BJ (cell line): ENCODE measurements around the gene NAA16. TPM values are rescaled to one million over a fixed set of nuclear protein-coding genes. Genes with fewer than 3 reads are reported as not detected.
"Not testable (repeated sequence)": the region's sequence is repeated elsewhere in the genome, so short reads cannot be mapped to it uniquely, and the experiment has no call there.

Experiments used
- CTCF ChIA-PET: fragments of 350-600 bp; formaldehyde crosslinking; extraction: SDS; loops from one replicate; lab custom pipeline; 2021; ENCODE audit warnings: antibody characterized with exemption, inconsistent platforms; lab: Yijun Ruan, JAX
- POLR2A ChIA-PET: fragments of 300-600 bp; sonication (Branson Sonifier 250); formaldehyde crosslinking; extraction: SDS; loops from one replicate; lab custom pipeline; 2021; ENCODE audit warnings: antibody characterized with exemption; lab: Charles Lee
- DNase-seq: peaks from one replicate; pipeline ENCODE4 v3.0.0-alpha.2; 2011; ENCODE audit warnings: low read depth
- H3K27me3 ChIP-seq: 2 replicates; pipeline ENCODE4 v1.6.0; 2011; ENCODE audit warnings: low read length; ENCODE audit not compliant: control insufficient read depth, insufficient read depth
- H3K36me3 ChIP-seq: 2 replicates; pipeline ENCODE4 v1.5.1; 2011; ENCODE audit warnings: low read length; ENCODE audit not compliant: control insufficient read depth, insufficient read depth
- H3K4me3 ChIP-seq: 2 replicates; pipeline ENCODE4 v1.5.1; 2011; ENCODE audit warnings: low read depth, mild to moderate bottlenecking, control low read depth, low read length
- polyA plus RNA-seq: library from polyadenylated mRNA; depleted of rRNA; stranded (reverse); fragments of >200 nt; gene quantifications from 2 replicates; pipeline ENCODE4 v1.2.3, GENCODE V29; 2011
- TF ChIP-seq, protein P1 (sequence below): IDR thresholded peaks from 2 replicates; pipeline ENCODE4 v1.5.1; 2011; ENCODE audit warnings: low read depth, mild to moderate bottlenecking, control low read depth, inconsistent platforms, low read length, moderate library complexity; ENCODE audit not compliant: insufficient read depth

The NAA16 gene
- polyA plus RNA-seq, 1 experiment, result 4.8 TPM

DNA sequence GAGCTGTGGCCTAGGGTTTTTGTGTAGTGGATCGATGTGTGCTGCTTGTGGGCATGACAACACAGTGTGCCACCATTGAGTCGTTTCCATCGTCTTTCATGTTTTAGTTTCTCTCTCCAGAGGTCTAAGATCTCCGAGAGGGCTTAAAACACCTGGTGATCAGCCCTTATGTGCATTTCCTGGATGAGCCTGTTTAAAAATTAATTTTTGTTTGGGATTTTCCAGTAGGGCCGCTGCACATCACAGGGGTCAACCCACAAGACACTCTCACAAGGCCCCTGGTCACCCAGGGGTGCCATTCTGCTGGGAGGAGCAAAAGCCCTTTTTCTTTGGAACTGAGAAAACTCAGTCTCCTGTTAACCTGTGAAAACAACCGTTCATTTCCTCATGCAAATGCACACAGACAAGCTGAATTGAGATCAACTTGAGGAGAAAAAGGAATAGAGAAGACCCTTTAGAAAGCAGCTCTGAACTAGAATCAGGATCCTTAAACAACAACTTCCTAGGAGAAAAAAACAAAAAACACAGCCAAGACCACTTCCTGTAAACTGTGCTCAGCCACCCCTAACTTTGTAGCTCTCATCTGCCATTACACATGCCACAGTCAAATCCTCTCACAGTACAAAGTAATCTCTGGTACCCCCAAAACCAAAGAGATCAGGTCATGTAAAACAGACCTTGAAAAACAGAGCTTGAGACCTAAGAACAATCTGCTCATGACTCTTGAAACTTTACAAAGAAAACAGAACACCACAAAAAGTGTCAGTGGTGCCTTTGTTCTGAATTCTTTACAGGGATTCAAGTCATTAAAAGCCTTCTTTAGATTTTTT lies 39.4 kb upstream of the NAA16 start:
- Histone ChIP-seq H3K27me3 (no peaks in the 10 kb centered on the region), H3K4me3 (no peak overlapping the region), H3K36me3 (no peaks in the 10 kb centered on the region)
- TF ChIP-seq, protein P1, sequence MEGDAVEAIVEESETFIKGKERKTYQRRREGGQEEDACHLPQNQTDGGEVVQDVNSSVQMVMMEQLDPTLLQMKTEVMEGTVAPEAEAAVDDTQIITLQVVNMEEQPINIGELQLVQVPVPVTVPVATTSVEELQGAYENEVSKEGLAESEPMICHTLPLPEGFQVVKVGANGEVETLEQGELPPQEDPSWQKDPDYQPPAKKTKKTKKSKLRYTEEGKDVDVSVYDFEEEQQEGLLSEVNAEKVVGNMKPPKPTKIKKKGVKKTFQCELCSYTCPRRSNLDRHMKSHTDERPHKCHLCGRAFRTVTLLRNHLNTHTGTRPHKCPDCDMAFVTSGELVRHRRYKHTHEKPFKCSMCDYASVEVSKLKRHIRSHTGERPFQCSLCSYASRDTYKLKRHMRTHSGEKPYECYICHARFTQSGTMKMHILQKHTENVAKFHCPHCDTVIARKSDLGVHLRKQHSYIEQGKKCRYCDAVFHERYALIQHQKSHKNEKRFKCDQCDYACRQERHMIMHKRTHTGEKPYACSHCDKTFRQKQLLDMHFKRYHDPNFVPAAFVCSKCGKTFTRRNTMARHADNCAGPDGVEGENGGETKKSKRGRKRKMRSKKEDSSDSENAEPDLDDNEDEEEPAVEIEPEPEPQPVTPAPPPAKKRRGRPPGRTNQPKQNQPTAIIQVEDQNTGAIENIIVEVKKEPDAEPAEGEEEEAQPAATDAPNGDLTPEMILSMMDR, result no peak
- POLR2A ChIA-PET, result interaction anchor here (0.6 kb wide), 1 partner anchor 143 kb away, joined by 3 read pairs; no protein-coding TSS in a partner anchor
- CTCF ChIA-PET, result interaction anchor here (1.4 kb wide), 1 partner anchor 10 kb away, joined by 4 read pairs; no protein-coding TSS in a partner anchor
- no peak for DNase-seq

- TF ChIP-seq, protein P1, result no peak
- H3K36me3 ChIP-seq, result no peaks in the 10 kb centered on the region
- DNase-seq, result no peak
- POLR2A ChIA-PET, result no interaction called here
- H3K4me3 ChIP-seq, result no peak overlapping the region
- H3K27me3 ChIP-seq, result no peaks in the 10 kb centered on the region
- CTCF ChIA-PET, result interaction anchor here (0.6 kb wide), 2 partner anchors 17 to 38 kb away, joined by 3 read pairs; no protein-coding TSS in a partner anchor
Observed at GRCh38 chr13:41273831-41274441, 37.1 kb upstream of the NAA16 start.

DNA sequence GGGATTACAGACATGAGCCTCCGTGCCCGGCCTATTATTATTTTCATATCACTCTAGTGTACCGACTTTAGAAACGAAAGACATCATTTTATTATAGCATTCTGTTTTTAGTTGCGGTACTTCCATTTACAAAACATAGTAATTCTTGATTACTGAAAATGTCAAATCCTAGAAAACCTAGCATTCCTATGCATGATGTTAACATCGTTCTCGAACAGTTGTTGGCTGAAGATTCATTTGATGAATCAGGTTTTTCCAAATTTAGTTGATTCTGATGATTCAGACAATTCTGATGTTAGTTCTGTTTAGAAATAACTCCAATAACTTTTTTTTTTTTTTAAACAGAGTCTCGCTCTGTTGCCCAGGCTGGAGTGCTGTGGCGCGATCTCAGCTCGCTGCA lies 36.2 kb upstream of the NAA16 start:
- Histone ChIP-seq H3K27me3 (no peaks in the 10 kb centered on the region), H3K4me3 (no peak overlapping the region), H3K36me3 (no peaks in the 10 kb centered on the region)
- TF ChIP-seq, protein P1, result no peak
- DNase-seq, result no peak
- CTCF ChIA-PET, result no interaction called here
- POLR2A ChIA-PET, result no interaction called here

DNA sequence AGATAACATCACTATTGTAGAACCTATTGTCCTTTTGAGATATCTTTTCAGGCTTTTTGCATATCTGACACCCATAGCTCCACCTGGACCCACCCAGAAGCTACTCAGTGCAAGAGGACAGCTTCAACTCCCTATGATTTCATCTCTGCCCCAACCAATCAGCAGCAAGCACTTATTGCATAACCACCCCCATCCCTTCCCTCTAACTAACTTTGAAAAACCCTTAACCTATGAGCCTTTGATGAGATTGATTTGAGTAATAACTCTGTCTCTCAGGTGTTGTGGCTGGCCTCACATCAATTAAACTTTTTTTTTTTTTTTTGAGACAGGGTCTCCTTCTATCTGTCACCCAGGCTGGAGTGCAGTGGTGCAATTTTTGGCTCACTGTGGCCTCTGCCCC lies 34.2 kb upstream of the NAA16 start:
- DNase-seq, result no peak
- CTCF ChIA-PET, result no interaction called here
- POLR2A ChIA-PET, result interaction anchor here (0.7 kb wide), 1 partner anchor 224 kb away, joined by 7 read pairs; no protein-coding TSS in a partner anchor

GRCh38 chr13:41279156-41279555 lies 31.9 kb upstream of the NAA16 start:
- H3K36me3 ChIP-seq, POLR2A ChIA-PET, CTCF ChIA-PET, H3K27me3 ChIP-seq, H3K4me3 ChIP-seq, DNase-seq: not testable (repeated sequence)

More for the DNA sequence above, 34.2 kb upstream of the NAA16 start:
- Histone ChIP-seq H3K4me3 (no peak overlapping the region), H3K27me3 (no peaks in the 10 kb centered on the region), H3K36me3 (no peaks in the 10 kb centered on the region)
- TF ChIP-seq, protein P1, result no peak
